Tibial artery (tissue), 4 donors: ENCODE results near the gene RELL2.
A peak's percentile ranks its signal among the peaks of the same experiment; 100 is the strongest.

ENCODE experiments used
- DNase-seq, 2 donors: peaks; one replicate each; pipeline ENCODE4 v3.0.0-alpha.2; 2019
- H3K27ac ChIP-seq, 2 donors: fragments of 200-600 bp; sonication (generic) in 1 of 2; 1 replicate in 1 of 2; 2 replicates in 1 of 2; pipeline ENCODE4 v1.5.1; 2018 to 2019; ENCODE audit warnings: mild to moderate bottlenecking in 1 of 2
- H3K27me3 ChIP-seq, 2 donors: fragments of 200-600 bp; sonication (generic) in 1 of 2; one replicate each; pipeline versions ENCODE4 v1.5.1 to v1.6.0; 2016 to 2019
- H3K36me3 ChIP-seq, 3 donors: fragments of 200-600 bp; sonication (generic) in 2 of 3; one replicate each; pipeline ENCODE4 v1.5.1; 2016 to 2019; ENCODE audit warnings: mild to moderate bottlenecking in 2 of 3
- H3K4me1 ChIP-seq, 4 donors: fragments of 200-600 bp; sonication (generic) in 2 of 4; 1 replicate in 3 of 4; 2 replicates in 1 of 4; pipeline ENCODE4 v1.5.1; 2016 to 2019
- H3K4me3 ChIP-seq, 2 donors: fragments of 200-600 bp; sonication (generic) in 1 of 2; 1 replicate in 1 of 2; 2 replicates in 1 of 2; pipeline ENCODE4 v1.5.1; 2018 to 2019; ENCODE audit warnings: mild to moderate bottlenecking in 2 of 2
- H3K9me3 ChIP-seq, 3 donors: fragments of 200-600 bp; sonication (generic) in 1 of 3; one replicate each; pipeline ENCODE4 v1.5.1; 2016 to 2019
- CTCF ChIP-seq, 2 experiments: fragments of 200-600 bp in 1 of 2; fragments of 450-650 bp in 1 of 2; IDR thresholded peaks; one replicate each; pipeline ENCODE4 v1.5.1; 2017 to 2019; ENCODE audit warnings: antibody characterized with exemption in 2 of 2, mild to moderate bottlenecking in 1 of 2, moderate library complexity in 1 of 2
- intact Hi-C: fragments of 100-400 bp; cut with DNase I; formaldehyde crosslinking; loops from one replicate; pipeline ENCODE4 v1.15.0; 2023; ENCODE audit warnings: low total_unique reads

RELL2 gene

GRCh38 chr5:141617128-141617527 lies 19.7 kb upstream of the RELL2 start:
- Histone ChIP-seq H3K9me3 (no peaks in the 10 kb centered on the region), H3K4me1 (peaks cover 0 to 50% (median 20%) of the 10 kb centered on the region in 4 donors), H3K27me3 (no peaks in the 10 kb centered on the region), H3K27ac (peak overlapping the region; percentile 86 to 97), H3K4me3 (peak overlapping the region; percentile 69 to 97), H3K36me3 (peaks cover 12 to 20% (median 13%) of the 10 kb centered on the region in 3 donors)
- no peak for DNase-seq
- TF ChIP-seq CTCF (IDR thresholded peaks at IDR 0.05) = no peak
- intact Hi-C loops = no loop called here

- DNase-seq = no peak
- TF ChIP-seq CTCF (IDR thresholded peaks at IDR 0.05) = no peak
- Histone ChIP-seq H3K27me3 (no peaks in the 10 kb centered on the region), H3K4me1 (peaks cover 0 to 50% (median 18%) of the 10 kb centered on the region in 4 donors), H3K9me3 (no peaks in the 10 kb centered on the region), H3K27ac (peak overlapping the region; percentile 86 to 97), H3K36me3 (peaks cover 17 to 25% (median 18%) of the 10 kb centered on the region in 3 donors), H3K4me3 (peak overlapping the region; percentile 69 to 97)
- intact Hi-C loops = no loop called here
Observed at GRCh38 chr5:141617682-141618029, 19.1 kb upstream of the RELL2 start.

- peaks cover 0 to 47% (median 18%) of the 10 kb centered on the region in 4 donors for H3K4me1 ChIP-seq
- peak overlapping the region; percentile 86 to 97 for H3K27ac ChIP-seq
- no peaks in the 10 kb centered on the region for H3K27me3 ChIP-seq
- peak; percentile 40 to 70 for DNase-seq
- H3K36me3 ChIP-seq = peaks cover 23 to 30% (median 24%) of the 10 kb centered on the region in 3 donors
- H3K4me3 ChIP-seq = peak overlapping the region; percentile 69 to 97
- TF ChIP-seq CTCF (IDR thresholded peaks at IDR 0.05) = no peak
- intact Hi-C loops = no loop called here
- no peaks in the 10 kb centered on the region for H3K9me3 ChIP-seq
Observed at GRCh38 chr5:141618030-141618803, 18.6 kb upstream of the RELL2 start.

- TF ChIP-seq CTCF (IDR thresholded peaks at IDR 0.05) = peak; percentile 98 to 99
- H3K4me1 ChIP-seq = peaks cover 0 to 39% (median 14%) of the 10 kb centered on the region in 4 donors
- H3K9me3 ChIP-seq = no peaks in the 10 kb centered on the region
- peak within 1 kb of the TSS; percentile 69 to 97 for H3K4me3 ChIP-seq
- peak within 1 kb of the TSS; percentile 86 to 97 for H3K27ac ChIP-seq
- H3K36me3 ChIP-seq = peaks cover 26 to 37% (median 30%) of the 10 kb centered on the region in 3 donors
- peak; percentile 98 to 99 for DNase-seq
- intact Hi-C loops = loop anchor here (1.0 kb wide), 1 partner anchor 27 kb away; no protein-coding TSS in a partner anchor
- no peaks in the 10 kb centered on the region for H3K27me3 ChIP-seq
Observed at GRCh38 chr5:141618804-141619554, 17.8 kb upstream of the RELL2 start, which contains the start of gene DIAPH1. Gene DIAPH1, minus strand, starts transcription at chr5:141619000. Its CDS starts 86 bp downstream, at chr5:141618914.

- Histone ChIP-seq H3K27ac (no peak overlapping the region), H3K27me3 (no peaks in the 10 kb centered on the region), H3K9me3 (no peaks in the 10 kb centered on the region), H3K4me3 (no peak overlapping the region), H3K36me3 (peaks cover 63 to 79% (median 64%) of the 10 kb centered on the region in 3 donors), H3K4me1 (no peaks in the 10 kb centered on the region)
- DNase-seq = no peak
- TF ChIP-seq CTCF (IDR thresholded peaks at IDR 0.05) = no peak
- intact Hi-C loops = loop anchor here (10.0 kb wide), 1 partner anchor 48 kb away; no protein-coding TSS in a partner anchor
Observed at GRCh38 chr5:141623186-141623585, 13.6 kb upstream of the RELL2 start.
